ENCODE data around the gene TSC22D2. TPM values are rescaled to one million over a fixed set of nuclear protein-coding genes. Genes with fewer than 3 reads are reported as not detected.
A peak's percentile ranks its signal among the peaks of the same experiment; 100 is the strongest.

The TSC22D2 gene
- total RNA-seq, 1 donor from 2014 or later, result 116 TPM

- TF ChIP-seq CTCF (IDR thresholded peaks at IDR 0.05; ENCODE audit: insufficient read depth, low read depth, low read length), result no peak
- no peak for TF ChIP-seq EZH2 (IDR thresholded peaks at IDR 0.05; ENCODE audit: insufficient read depth, low read length)
- Mint-ChIP-seq H3K36me3 (ENCODE audit: low read depth, unreplicated experiment) (peaks cover 18% of the 10 kb centered on the region), H3K4me3 (ENCODE audit: unreplicated experiment) (peak overlapping the region; percentile 66), H3K9me3 (ENCODE audit: unreplicated experiment) (no peaks in the 10 kb centered on the region), H3K27ac (ENCODE audit: unreplicated experiment) (peak overlapping the region; percentile 89), H3K4me1 (ENCODE audit: low read depth, unreplicated experiment) (peaks cover 42% of the 10 kb centered on the region), H3K27me3 (ENCODE audit: low read depth, unreplicated experiment) (no peaks in the 10 kb centered on the region)
- no peaks in the 10 kb centered on the region for H3K27me3 ChIP-seq (ENCODE audit: insufficient read depth, low read length)
- no peaks in the 10 kb centered on the region for H3K9me3 ChIP-seq (ENCODE audit: insufficient read depth, low read depth, low read length)
- peaks cover 8% of the 10 kb centered on the region for H3K36me3 ChIP-seq (ENCODE audit: insufficient read depth, low read length)
- peak overlapping the region; percentile 55 for H3K27ac ChIP-seq (ENCODE audit: low read depth, low read length)
- H3K4me2 ChIP-seq (ENCODE audit: low read length), result peak overlapping the region; percentile 28
- H3K4me1 ChIP-seq (ENCODE audit: insufficient read depth, low read length), result peaks cover 37% of the 10 kb centered on the region
- DNase-seq (ENCODE audit: low read depth) (peak; percentile 70), FAIRE-seq (peak; percentile 59)
- H4K20me1 ChIP-seq (ENCODE audit: insufficient read depth, low read length), result peaks cover 58% of the 10 kb centered on the region
- H2AFZ ChIP-seq (ENCODE audit: low read depth, low read length), result no peak overlapping the region
- H3K9ac ChIP-seq (ENCODE audit: low read length), result no peak overlapping the region
- H3K4me3 ChIP-seq (ENCODE audit: insufficient read depth, low read depth, low read length), result no peak overlapping the region
- H3K79me2 ChIP-seq (ENCODE audit: insufficient read depth, low read length), result peaks cover 99% of the 10 kb centered on the region
Measured at GRCh38 chr3:150443331-150443741, 35.2 kb downstream of the TSC22D2 start.

- H3K27ac Mint-ChIP-seq (ENCODE audit: unreplicated experiment), result no peak overlapping the region
- no peak overlapping the region for H3K27ac ChIP-seq (ENCODE audit: low read depth, low read length)
- no peak for TF ChIP-seq EZH2 (IDR thresholded peaks at IDR 0.05; ENCODE audit: insufficient read depth, low read length)
- no peak for TF ChIP-seq CTCF (IDR thresholded peaks at IDR 0.05; ENCODE audit: insufficient read depth, low read depth, low read length)
- H3K9ac ChIP-seq (ENCODE audit: low read length), result no peak overlapping the region
- no peak overlapping the region for H3K4me2 ChIP-seq (ENCODE audit: low read length)
- peaks cover 51% of the 10 kb centered on the region for H4K20me1 ChIP-seq (ENCODE audit: insufficient read depth, low read length)
- peaks cover 44% of the 10 kb centered on the region for H3K4me1 ChIP-seq (ENCODE audit: insufficient read depth, low read length)
- H2AFZ ChIP-seq (ENCODE audit: low read depth, low read length), result no peak overlapping the region
- H3K9me3 Mint-ChIP-seq (ENCODE audit: unreplicated experiment), result no peaks in the 10 kb centered on the region
- DNase-seq (ENCODE audit: low read depth) (no peak), FAIRE-seq (no peak)
- no peaks in the 10 kb centered on the region for H3K27me3 ChIP-seq (ENCODE audit: insufficient read depth, low read length)
- H3K9me3 ChIP-seq (ENCODE audit: insufficient read depth, low read depth, low read length), result no peaks in the 10 kb centered on the region
- peaks cover 8% of the 10 kb centered on the region for H3K36me3 ChIP-seq (ENCODE audit: insufficient read depth, low read length)
- no peak overlapping the region for H3K4me3 Mint-ChIP-seq (ENCODE audit: unreplicated experiment)
- no peak overlapping the region for H3K4me3 ChIP-seq (ENCODE audit: insufficient read depth, low read depth, low read length)
- no peaks in the 10 kb centered on the region for H3K27me3 Mint-ChIP-seq (ENCODE audit: low read depth, unreplicated experiment)
- H3K4me1 Mint-ChIP-seq (ENCODE audit: low read depth, unreplicated experiment), result peaks cover 47% of the 10 kb centered on the region
- peaks cover 90% of the 10 kb centered on the region for H3K79me2 ChIP-seq (ENCODE audit: insufficient read depth, low read length)
- H3K36me3 Mint-ChIP-seq (ENCODE audit: low read depth, unreplicated experiment), result peaks cover 18% of the 10 kb centered on the region
Measured at GRCh38 chr3:150444371-150444770, 36.3 kb downstream of the TSC22D2 start.

GRCh38 chr3:150446470-150446977, 38.4 kb downstream of the TSC22D2 start:
- Mint-ChIP-seq H3K27me3 (ENCODE audit: low read depth, unreplicated experiment) (no peaks in the 10 kb centered on the region), H3K27ac (ENCODE audit: unreplicated experiment) (peak overlapping the region; percentile 61), H3K9me3 (ENCODE audit: unreplicated experiment) (no peaks in the 10 kb centered on the region), H3K4me3 (ENCODE audit: unreplicated experiment) (no peak overlapping the region), H3K36me3 (ENCODE audit: low read depth, unreplicated experiment) (peaks cover 14% of the 10 kb centered on the region), H3K4me1 (ENCODE audit: low read depth, unreplicated experiment) (peaks cover 51% of the 10 kb centered on the region)
- Histone ChIP-seq H3K27me3 (ENCODE audit: insufficient read depth, low read length) (no peaks in the 10 kb centered on the region), H3K4me2 (ENCODE audit: low read length) (no peak overlapping the region), H3K9me3 (ENCODE audit: insufficient read depth, low read depth, low read length) (no peaks in the 10 kb centered on the region), H3K79me2 (ENCODE audit: insufficient read depth, low read length) (peaks cover 88% of the 10 kb centered on the region), H3K27ac (ENCODE audit: low read depth, low read length) (peak overlapping the region; percentile 11), H3K4me1 (ENCODE audit: insufficient read depth, low read length) (peaks cover 53% of the 10 kb centered on the region), H4K20me1 (ENCODE audit: insufficient read depth, low read length) (peaks cover 43% of the 10 kb centered on the region), H3K4me3 (ENCODE audit: insufficient read depth, low read depth, low read length) (no peak overlapping the region), H3K9ac (ENCODE audit: low read length) (no peak overlapping the region), H3K36me3 (ENCODE audit: insufficient read depth, low read length) (peaks cover 7% of the 10 kb centered on the region), H2AFZ (ENCODE audit: low read depth, low read length) (no peak overlapping the region)
- FAIRE-seq, result no peak
- TF ChIP-seq CTCF (IDR thresholded peaks at IDR 0.05; ENCODE audit: insufficient read depth, low read depth, low read length) (no peak), EZH2 (IDR thresholded peaks at IDR 0.05; ENCODE audit: insufficient read depth, low read length) (no peak)
- DNase-seq (ENCODE audit: low read depth), result no peak
